PC-9 (cell line): ENCODE data around the gene DGKZ.

Experiments
- CTCF ChIP-seq: fragments of 200-600 bp; sonication (generic); conservative IDR thresholded peaks from 2 replicates; pipeline ENCODE4 v1.6.1; 2017; ENCODE audit warnings: mixed run types, antibody characterized with exemption, mild to moderate bottlenecking, moderate library complexity
- EZH2 ChIP-seq: fragments of 200-600 bp; sonication (generic); IDR thresholded peaks from 2 replicates; pipeline ENCODE4 v1.8.0; 2017; ENCODE audit warnings: antibody characterized with exemption, low read depth

GRCh38 chr11:46337626-46338345 is 9.5 kb upstream of the DGKZ start:
- TF ChIP-seq CTCF, result no peak
- TF ChIP-seq EZH2, result no peak
